ENCODE measurements around the gene SLC46A1.

DNA sequence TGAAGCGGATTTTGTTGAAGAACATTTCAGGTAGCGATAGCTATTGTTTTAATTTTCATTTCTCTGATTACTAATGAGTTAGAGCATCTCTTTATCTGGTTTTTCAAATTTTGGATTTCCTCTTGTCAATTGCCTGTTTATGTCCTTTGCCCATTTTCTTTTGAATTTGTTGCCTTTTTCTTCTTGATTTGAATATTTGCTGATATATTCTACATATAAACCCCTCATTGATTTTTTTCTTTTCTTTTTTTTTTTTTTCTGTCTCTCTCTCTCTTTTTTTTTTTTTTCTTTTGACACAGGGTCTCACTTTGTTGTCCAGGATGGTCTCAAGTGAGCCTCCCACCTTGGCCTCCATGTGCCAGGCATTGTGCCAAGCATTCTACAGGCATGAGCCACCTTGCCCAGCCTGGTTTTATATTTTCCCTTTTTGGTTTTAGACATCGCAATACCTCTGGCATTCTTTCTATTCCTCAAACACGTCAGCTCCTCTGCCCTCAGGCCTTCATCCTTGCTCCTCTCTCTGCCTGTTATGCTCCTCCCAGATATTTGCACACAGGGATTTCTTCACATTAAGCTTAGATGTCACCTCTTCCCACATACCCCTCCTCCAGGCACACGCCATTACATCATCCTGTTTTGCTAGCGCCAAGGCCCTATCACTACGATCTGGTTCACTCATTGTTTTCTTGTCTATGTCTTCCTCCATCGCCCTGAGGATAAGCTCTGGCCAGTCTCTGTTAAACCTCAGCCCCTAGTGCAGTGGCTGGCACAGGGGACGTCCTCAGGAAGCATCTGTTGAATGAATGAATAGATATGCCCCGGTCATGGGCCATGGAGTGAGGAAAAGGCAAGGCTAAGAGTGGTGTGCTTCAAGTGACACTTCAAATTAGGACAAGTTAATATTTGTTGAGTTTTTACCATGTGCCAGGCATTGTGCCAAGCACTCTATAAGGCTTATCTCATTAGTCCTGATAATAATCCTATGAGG, 25.9 kb downstream of the SLC46A1 start:
- TF ChIP-seq, protein P1, sequence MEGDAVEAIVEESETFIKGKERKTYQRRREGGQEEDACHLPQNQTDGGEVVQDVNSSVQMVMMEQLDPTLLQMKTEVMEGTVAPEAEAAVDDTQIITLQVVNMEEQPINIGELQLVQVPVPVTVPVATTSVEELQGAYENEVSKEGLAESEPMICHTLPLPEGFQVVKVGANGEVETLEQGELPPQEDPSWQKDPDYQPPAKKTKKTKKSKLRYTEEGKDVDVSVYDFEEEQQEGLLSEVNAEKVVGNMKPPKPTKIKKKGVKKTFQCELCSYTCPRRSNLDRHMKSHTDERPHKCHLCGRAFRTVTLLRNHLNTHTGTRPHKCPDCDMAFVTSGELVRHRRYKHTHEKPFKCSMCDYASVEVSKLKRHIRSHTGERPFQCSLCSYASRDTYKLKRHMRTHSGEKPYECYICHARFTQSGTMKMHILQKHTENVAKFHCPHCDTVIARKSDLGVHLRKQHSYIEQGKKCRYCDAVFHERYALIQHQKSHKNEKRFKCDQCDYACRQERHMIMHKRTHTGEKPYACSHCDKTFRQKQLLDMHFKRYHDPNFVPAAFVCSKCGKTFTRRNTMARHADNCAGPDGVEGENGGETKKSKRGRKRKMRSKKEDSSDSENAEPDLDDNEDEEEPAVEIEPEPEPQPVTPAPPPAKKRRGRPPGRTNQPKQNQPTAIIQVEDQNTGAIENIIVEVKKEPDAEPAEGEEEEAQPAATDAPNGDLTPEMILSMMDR (IDR thresholded peaks at IDR 0.05; ENCODE audit: low read depth, low read length, poor library complexity, severe bottlenecking): no peak
- no peak for TF ChIP-seq EZH2phosphoT487 (IDR thresholded peaks at IDR 0.05; ENCODE audit: borderline replicate concordance, low read length)
